Transverse colon (tissue), 4 donors: ENCODE results near the gene NBL1. TPM values are rescaled to one million over a fixed set of nuclear protein-coding genes. Genes with fewer than 3 reads are reported as not detected.
A peak's percentile ranks its signal among the peaks of the same experiment; 100 is the strongest.

Experiments
- DNase-seq: peaks from one replicate; pipeline ENCODE4 v3.0.0-alpha.2; 2019
- H3K27ac ChIP-seq, 4 donors: fragments of 200-600 bp; sonication (generic); 2 replicates each; pipeline ENCODE4 v1.5.1; 2016 to 2018; ENCODE audit warnings: inconsistent platforms in 4 of 4
- H3K27me3 ChIP-seq: fragments of 200-600 bp; sonication (generic); 2 replicates; pipeline ENCODE4 v1.5.1; 2017; ENCODE audit warnings: inconsistent platforms
- H3K36me3 ChIP-seq, 4 donors: fragments of 200-600 bp; sonication (generic); 2 replicates each; pipeline ENCODE4 v1.5.1; 2017 to 2019; ENCODE audit warnings: inconsistent platforms in 4 of 4
- H3K4me1 ChIP-seq, 4 donors: fragments of 200-600 bp; sonication (generic); 2 replicates each; pipeline ENCODE4 v1.5.1; 2017 to 2020; ENCODE audit warnings: inconsistent platforms in 4 of 4
- H3K4me3 ChIP-seq, 4 donors: fragments of 200-600 bp; sonication (generic); 1 replicate in 1 of 4; 2 replicates in 3 of 4; pipeline versions ENCODE4 v1.5.1 to v1.6.1; 2017 to 2019; ENCODE audit warnings: inconsistent platforms in 4 of 4
- H3K9me3 ChIP-seq, 2 donors: fragments of 200-600 bp; sonication (generic); 2 replicates each; pipeline ENCODE4 v1.5.1; 2017 to 2019; ENCODE audit warnings: inconsistent platforms in 2 of 2
- EP300 ChIP-seq: sonication (generic); formaldehyde crosslinking; IDR thresholded peaks from one replicate; pipeline ENCODE4 v1.6.1; 2017; ENCODE audit warnings: antibody characterized with exemption, low read depth
- POLR2A ChIP-seq: fragments of 450-650 bp; IDR thresholded peaks from one replicate; pipeline ENCODE4 v1.6.1; 2016; ENCODE audit warnings: antibody characterized with exemption, mild to moderate bottlenecking, moderate library complexity
- POLR2AphosphoS5 ChIP-seq, 3 donors: sonication (generic); formaldehyde crosslinking; IDR thresholded peaks; one replicate each; pipeline ENCODE4 v1.6.1; 2016; ENCODE audit warnings: antibody characterized with exemption in 3 of 3
- WGBS, 2 donors: methylation state at CpG; one replicate each; pipeline ENCODE4 v1.1.5; 2018; ENCODE audit warnings: low coverage in 1 of 2; 5-methylcytosine and 5-hydroxymethylcytosine counted together
- in situ Hi-C, 4 donors: fragments of 200-750 bp; cut with MboI; loops; one replicate each; pipeline versions ENCODE4 v1.15.0 to v1.15.1; 2017; ENCODE audit warnings: low sequenced_read_pairs in 3 of 4, low pct_ligation_motif_present in 1 of 4, low pct_unique_long_range_greater_than_20kb in 1 of 4
- intact Hi-C: fragments of 100-400 bp; cut with DNase I; formaldehyde crosslinking; loops from one replicate; pipeline ENCODE4 v1.15.1; 2023; ENCODE audit warnings: low total_unique reads
- total RNA-seq, 4 donors: library from RNA; depleted of rRNA; stranded (reverse); fragments of >200 nt; gene quantifications; one replicate each; pipeline ENCODE4 v1.1.0, GENCODE V29; 2016
- TF ChIP-seq, protein P1 (sequence below), 5 experiments: fragments of 200-600 bp in 3 of 5; fragments of 450-650 bp in 2 of 5; sonication (generic) in 3 of 5; IDR thresholded peaks; 1 replicate in 2 of 5; 2 replicates in 3 of 5; pipeline ENCODE4 v1.5.1; 2016 to 2017; ENCODE audit warnings: antibody characterized with exemption in 5 of 5, inconsistent platforms in 3 of 5, mild to moderate bottlenecking in 2 of 5, moderate library complexity in 1 of 5

Gene NBL1
- total RNA-seq, 4 donors from 2014 or later = 122 to 238 (median 204) TPM

DNA sequence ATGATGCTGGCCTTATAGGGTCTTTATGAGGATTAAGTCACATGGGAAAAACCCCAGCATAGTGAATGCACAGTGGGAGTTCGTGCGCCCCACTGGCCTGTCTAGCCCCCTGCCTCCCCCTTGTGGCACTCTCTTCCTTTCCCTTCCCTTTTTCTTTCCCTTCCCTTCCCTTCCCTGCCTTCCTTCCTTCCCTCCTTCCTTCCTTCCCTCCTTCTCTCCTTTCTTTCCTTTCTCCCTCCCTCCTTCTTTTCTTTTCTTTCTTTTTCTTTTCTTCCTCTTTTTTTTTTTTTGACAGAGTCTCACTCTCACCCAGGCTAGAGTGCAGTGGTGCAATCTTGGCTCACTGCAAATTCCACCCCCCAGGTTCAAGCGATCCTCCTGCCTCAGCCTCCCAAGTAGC lies 59.2 kb downstream of the NBL1 start:
- in situ Hi-C loops (no loop called here), intact Hi-C loops (no loop called here)
- WGBS, 2 donors = 95% methylated on average over 3 of the region's 3 CpGs; no CpG with 5 or more reads in 1 of the 2 donors

DNA sequence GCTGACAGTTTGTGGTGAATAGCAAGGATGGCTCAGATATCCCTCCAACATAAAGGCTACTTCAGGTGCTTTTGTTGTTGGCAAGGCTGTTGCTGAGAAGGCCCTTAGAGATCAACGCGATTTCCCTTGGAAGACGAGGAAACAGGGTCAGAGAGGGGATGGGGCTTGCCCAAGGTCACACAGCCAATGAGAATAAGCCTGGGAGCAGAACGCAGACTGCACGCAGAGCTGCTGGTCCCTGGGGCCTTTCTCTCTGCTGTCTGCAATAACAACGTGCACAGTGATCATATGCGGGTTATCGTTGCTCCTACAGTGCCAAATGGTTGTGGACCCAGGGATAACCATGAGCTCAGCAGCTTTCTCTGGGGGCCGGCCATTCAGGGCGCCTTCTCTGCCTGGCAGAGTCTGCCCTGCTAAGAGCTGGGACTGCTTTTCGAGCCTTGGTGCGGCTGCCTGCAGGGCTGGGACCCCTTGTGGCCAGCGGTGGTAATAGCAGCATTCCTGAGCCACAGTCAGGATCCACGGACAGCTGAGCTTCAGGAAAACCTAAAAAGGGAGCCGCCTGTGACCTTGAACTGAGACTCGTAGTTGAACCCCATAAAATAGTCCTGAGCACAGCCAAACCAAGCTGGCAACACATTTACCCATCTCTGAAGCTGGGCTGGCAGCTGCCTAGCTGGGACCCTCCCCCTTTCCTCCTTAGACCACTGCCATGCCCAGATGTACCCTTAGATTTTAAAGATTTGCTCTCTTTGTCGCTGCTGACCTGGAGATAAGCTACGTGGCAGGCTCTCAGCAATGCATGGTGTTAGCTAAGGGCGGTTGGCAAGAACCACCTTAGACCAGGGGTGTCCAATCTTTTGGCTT lies 60.4 kb downstream of the NBL1 start:
- intact Hi-C loops (no loop called here), in situ Hi-C loops (no loop called here)
- DNase-seq = peak; percentile 73
- WGBS, 2 donors = 41% methylated on average over 19 of the region's 19 CpGs; no CpG with 5 or more reads in 1 of the 2 donors
- Histone ChIP-seq H3K27ac (no peak overlapping the region), H3K27me3 (no peaks in the 10 kb centered on the region), H3K36me3 (no peaks in the 10 kb centered on the region), H3K4me3 (no peak overlapping the region), H3K9me3 (no peaks in the 10 kb centered on the region), H3K4me1 (peaks cover 0 to 9% (median 5%) of the 10 kb centered on the region in 4 donors)
- TF ChIP-seq, protein P1, sequence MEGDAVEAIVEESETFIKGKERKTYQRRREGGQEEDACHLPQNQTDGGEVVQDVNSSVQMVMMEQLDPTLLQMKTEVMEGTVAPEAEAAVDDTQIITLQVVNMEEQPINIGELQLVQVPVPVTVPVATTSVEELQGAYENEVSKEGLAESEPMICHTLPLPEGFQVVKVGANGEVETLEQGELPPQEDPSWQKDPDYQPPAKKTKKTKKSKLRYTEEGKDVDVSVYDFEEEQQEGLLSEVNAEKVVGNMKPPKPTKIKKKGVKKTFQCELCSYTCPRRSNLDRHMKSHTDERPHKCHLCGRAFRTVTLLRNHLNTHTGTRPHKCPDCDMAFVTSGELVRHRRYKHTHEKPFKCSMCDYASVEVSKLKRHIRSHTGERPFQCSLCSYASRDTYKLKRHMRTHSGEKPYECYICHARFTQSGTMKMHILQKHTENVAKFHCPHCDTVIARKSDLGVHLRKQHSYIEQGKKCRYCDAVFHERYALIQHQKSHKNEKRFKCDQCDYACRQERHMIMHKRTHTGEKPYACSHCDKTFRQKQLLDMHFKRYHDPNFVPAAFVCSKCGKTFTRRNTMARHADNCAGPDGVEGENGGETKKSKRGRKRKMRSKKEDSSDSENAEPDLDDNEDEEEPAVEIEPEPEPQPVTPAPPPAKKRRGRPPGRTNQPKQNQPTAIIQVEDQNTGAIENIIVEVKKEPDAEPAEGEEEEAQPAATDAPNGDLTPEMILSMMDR (IDR thresholded peaks at IDR 0.05) = peak; percentile 80 to 93 (median 92)
- TF ChIP-seq EP300 = no peak

More for the DNA sequence above, 59.2 kb downstream of the NBL1 start:
- H3K27ac ChIP-seq = no peak overlapping the region
- no peak for TF ChIP-seq POLR2AphosphoS5 (IDR thresholded peaks at IDR 0.05)
- TF ChIP-seq POLR2A = no peak
- TF ChIP-seq EP300 = no peak
- TF ChIP-seq, protein P1 (IDR thresholded peaks at IDR 0.05) = no peak
- H3K27me3 ChIP-seq = no peaks in the 10 kb centered on the region
- no peaks in the 10 kb centered on the region for H3K36me3 ChIP-seq
- no peaks in the 10 kb centered on the region for H3K9me3 ChIP-seq
- H3K4me1 ChIP-seq = peaks cover 0 to 9% (median 5%) of the 10 kb centered on the region in 4 donors
- H3K4me3 ChIP-seq = no peak overlapping the region
- DNase-seq = no peak

DNA sequence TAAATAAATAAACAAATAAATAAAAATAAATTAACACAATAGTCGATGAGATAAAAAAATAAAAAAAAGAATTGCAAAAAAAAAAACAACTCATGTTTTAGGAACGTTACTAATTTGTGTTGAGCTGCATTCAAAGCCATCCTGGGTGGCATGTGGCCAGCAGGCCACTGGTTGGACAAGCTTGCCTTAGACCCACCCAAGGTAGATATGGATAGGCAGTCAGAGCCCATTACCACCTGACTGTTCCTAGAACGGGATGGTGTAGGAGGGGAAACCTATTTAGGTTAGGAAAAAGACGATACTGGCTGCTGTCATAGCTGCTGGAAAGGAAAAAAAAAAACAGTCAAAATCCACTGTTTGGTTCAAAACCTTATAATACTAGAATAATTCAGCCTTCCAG lies 61.4 kb downstream of the NBL1 start:
- Histone ChIP-seq H3K9me3 (no peaks in the 10 kb centered on the region), H3K4me3 (no peak overlapping the region), H3K27ac (no peak overlapping the region), H3K27me3 (no peaks in the 10 kb centered on the region), H3K4me1 (peaks cover 0 to 9% (median 5%) of the 10 kb centered on the region in 4 donors), H3K36me3 (no peaks in the 10 kb centered on the region)
- no peak for DNase-seq
- in situ Hi-C loops (no loop called here), intact Hi-C loops (no loop called here)
- TF ChIP-seq POLR2A (no peak), EP300 (no peak), POLR2AphosphoS5 (IDR thresholded peaks at IDR 0.05) (no peak)
- TF ChIP-seq, protein P1 (IDR thresholded peaks at IDR 0.05) = no peak
- 85 to 86% methylated on average over 4 of the region's 4 CpGs for WGBS, 2 donors

DNA sequence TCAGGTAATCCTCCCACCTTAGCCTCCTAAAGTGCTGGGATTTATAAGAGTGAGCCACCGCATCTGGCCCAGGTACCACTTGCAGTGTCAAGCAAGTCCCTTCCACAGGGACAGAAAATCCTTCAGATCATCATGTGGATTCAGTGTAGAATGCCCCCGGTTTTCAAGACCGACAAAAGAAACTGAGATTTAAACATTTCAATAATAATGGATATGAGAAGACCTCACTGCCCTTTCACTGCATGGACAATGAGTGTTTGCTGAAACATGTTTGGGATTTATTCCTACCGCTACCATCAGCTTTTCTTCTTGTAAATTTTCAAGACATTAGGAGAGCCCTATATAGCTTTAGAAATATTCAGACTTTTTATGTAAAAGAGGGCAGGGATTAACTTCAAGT lies 62.0 kb downstream of the NBL1 start:
- Histone ChIP-seq H3K4me3 (no peak overlapping the region), H3K4me1 (peaks cover 0 to 9% (median 5%) of the 10 kb centered on the region in 4 donors), H3K27me3 (no peaks in the 10 kb centered on the region), H3K9me3 (no peaks in the 10 kb centered on the region), H3K27ac (no peak overlapping the region), H3K36me3 (no peaks in the 10 kb centered on the region)
- TF ChIP-seq, protein P1 (IDR thresholded peaks at IDR 0.05) = no peak
- no peak for TF ChIP-seq POLR2AphosphoS5 (IDR thresholded peaks at IDR 0.05)
- in situ Hi-C loops = no loop called here
- intact Hi-C loops = no loop called here
- WGBS, 2 donors = 90% methylated on average over 3 to 4 of the region's 4 CpGs
- no peak for DNase-seq

Other genes with a start within 250 kb of the NBL1 start
- gene CAPZB, start 158.8 kb upstream of the NBL1 start, total RNA-seq = 100 to 1,000 TPM; 127 to 404 (median 136) TPM
- not detected for gene HTR6, start 20.6 kb downstream of the NBL1 start, total RNA-seq
- 10 to 100 TPM; 16.1 to 36.2 (median 26.9) TPM for gene TMCO4, start 155.6 kb downstream of the NBL1 start, total RNA-seq
- 100 to 1,000 TPM in 1 of 4 donors, 10 to 100 TPM in 3; 10.5 to 174 (median 63.2) TPM for gene RNF186, start 171.0 kb downstream of the NBL1 start, total RNA-seq
- gene OTUD3, start 238.1 kb downstream of the NBL1 start, total RNA-seq = 10 to 100 TPM in 2 of 4 donors, 1 to 10 TPM in 2; 5.9 to 10.8 (median 9.9) TPM